Sigmoid colon (tissue), 7 donors: Measurements from ENCODE around the gene AUTS2. TPM values are rescaled to one million over a fixed set of nuclear protein-coding genes. Genes with fewer than 3 reads are reported as not detected.

Source experiments
- DNase-seq: peaks from one replicate; pipeline ENCODE4 v3.0.0-alpha.2; 2019
- H3K27ac ChIP-seq, 4 donors: fragments of 200-600 bp; sonication (generic); one replicate each; pipeline ENCODE4 v1.5.1; 2016 to 2019; ENCODE audit warnings: mild to moderate bottlenecking in 1 of 4
- H3K27me3 ChIP-seq, 3 donors: fragments of 200-600 bp; sonication (generic); one replicate each; pipeline ENCODE4 v1.5.1; 2019; ENCODE audit warnings: mild to moderate bottlenecking in 1 of 3
- H3K36me3 ChIP-seq, 4 donors: fragments of 200-600 bp; sonication (generic); one replicate each; pipeline ENCODE4 v1.5.1; 2016 to 2019
- H3K4me1 ChIP-seq, 4 donors: fragments of 200-600 bp; sonication (generic); one replicate each; pipeline ENCODE4 v1.5.1; 2017 to 2019
- H3K4me3 ChIP-seq, 4 donors: fragments of 200-600 bp; sonication (generic); one replicate each; pipeline ENCODE4 v1.5.1; 2017 to 2019; ENCODE audit warnings: mild to moderate bottlenecking in 2 of 4, moderate library complexity in 1 of 4
- H3K9me3 ChIP-seq, 4 donors: fragments of 200-600 bp in 3 of 4; sonication (generic) in 3 of 4; one replicate each; pipeline versions ENCODE4 v1.5.1 to v1.6.1; 2013 to 2019
- CTCF ChIP-seq, 4 experiments: fragments of 450-650 bp in 3 of 4; fragments of 200-600 bp in 1 of 4; IDR thresholded peaks; one replicate each; pipeline ENCODE4 v1.5.1; 2016 to 2019; ENCODE audit warnings: antibody characterized with exemption in 4 of 4, mild to moderate bottlenecking in 3 of 4, moderate library complexity in 2 of 4
- EP300 ChIP-seq, 4 donors: sonication (generic); formaldehyde crosslinking; IDR thresholded peaks; one replicate each; pipeline ENCODE4 v1.6.1; 2017; ENCODE audit warnings: antibody characterized with exemption in 4 of 4
- POLR2A ChIP-seq, 2 donors: fragments of 450-650 bp; IDR thresholded peaks; one replicate each; pipeline ENCODE4 v1.6.1; 2016; ENCODE audit warnings: antibody characterized with exemption in 2 of 2, mild to moderate bottlenecking in 2 of 2, moderate library complexity in 2 of 2
- POLR2AphosphoS5 ChIP-seq, 4 donors: sonication (generic); formaldehyde crosslinking; IDR thresholded peaks; one replicate each; pipeline ENCODE4 v1.6.1; 2017; ENCODE audit warnings: antibody characterized with exemption in 4 of 4
- WGBS, 2 donors: extraction: QIAGEN DNeasy Blood & Tissue Kit; methylation state at CpG; one replicate each; pipeline ENCODE4 v1.1.7; 2013; 5-methylcytosine and 5-hydroxymethylcytosine counted together
- intact Hi-C: fragments of 100-400 bp; cut with DNase I; formaldehyde crosslinking; loops from one replicate; pipeline ENCODE4 v1.15.1; 2023
- polyA plus RNA-seq, 3 donors: library from polyadenylated mRNA; stranded (reverse); fragments of 200-250 nt; gene quantifications; one replicate each; pipeline ENCODE4 v1.2.3, GENCODE V29; 2013
- total RNA-seq, 4 donors: library from RNA; depleted of rRNA; stranded (reverse); fragments of >200 nt; gene quantifications; one replicate each; pipeline ENCODE4 v1.1.0, GENCODE V29; 2016
- donor health status: healthy with polysubstance abuse.
- donor health status: Bipolar disorder and iron deficiency.
- donor health status: healthy.

Gene AUTS2
- total and polyA plus RNA-seq, 7 donors, result 3.6 to 55.7 (median 25.5) TPM

- H3K9me3 ChIP-seq, result no peaks in the 10 kb centered on the region
- no peaks in the 10 kb centered on the region for H3K27me3 ChIP-seq
- H3K4me1 ChIP-seq, result no peaks in the 10 kb centered on the region
- 86 to 94% methylated on average over 5 of the region's 5 CpGs for WGBS, 2 donors
- H3K36me3 ChIP-seq, result no peaks in the 10 kb centered on the region
- TF ChIP-seq EP300 (IDR thresholded peaks at IDR 0.05) (no peak), CTCF (IDR thresholded peaks at IDR 0.05) (no peak), POLR2AphosphoS5 (IDR thresholded peaks at IDR 0.05) (no peak), POLR2A (IDR thresholded peaks at IDR 0.05) (no peak)
- no peak for DNase-seq
- intact Hi-C loops, result no loop called here
- H3K4me3 ChIP-seq, result no peak overlapping the region
- no peak overlapping the region for H3K27ac ChIP-seq
Observed at GRCh38 chr7:70632400-70632799, 1034.1 kb downstream of the AUTS2 start.

GRCh38 chr7:70634071-70634470, 1035.8 kb downstream of the AUTS2 start:
- H3K36me3 ChIP-seq, result no peaks in the 10 kb centered on the region
- no peak for DNase-seq
- no peaks in the 10 kb centered on the region for H3K9me3 ChIP-seq
- TF ChIP-seq CTCF (IDR thresholded peaks at IDR 0.05), result no peak
- TF ChIP-seq POLR2A (IDR thresholded peaks at IDR 0.05), result no peak
- TF ChIP-seq POLR2AphosphoS5 (IDR thresholded peaks at IDR 0.05), result no peak
- TF ChIP-seq EP300 (IDR thresholded peaks at IDR 0.05), result no peak
- H3K4me1 ChIP-seq, result peaks cover 0 to 9% (median 0%) of the 10 kb centered on the region in 4 donors
- H3K4me3 ChIP-seq, result no peak overlapping the region
- WGBS, 2 donors, result 96 to 98% methylated on average over 8 of the region's 8 CpGs
- intact Hi-C loops, result no loop called here
- H3K27ac ChIP-seq, result no peak overlapping the region
- no peaks in the 10 kb centered on the region for H3K27me3 ChIP-seq

DNA sequence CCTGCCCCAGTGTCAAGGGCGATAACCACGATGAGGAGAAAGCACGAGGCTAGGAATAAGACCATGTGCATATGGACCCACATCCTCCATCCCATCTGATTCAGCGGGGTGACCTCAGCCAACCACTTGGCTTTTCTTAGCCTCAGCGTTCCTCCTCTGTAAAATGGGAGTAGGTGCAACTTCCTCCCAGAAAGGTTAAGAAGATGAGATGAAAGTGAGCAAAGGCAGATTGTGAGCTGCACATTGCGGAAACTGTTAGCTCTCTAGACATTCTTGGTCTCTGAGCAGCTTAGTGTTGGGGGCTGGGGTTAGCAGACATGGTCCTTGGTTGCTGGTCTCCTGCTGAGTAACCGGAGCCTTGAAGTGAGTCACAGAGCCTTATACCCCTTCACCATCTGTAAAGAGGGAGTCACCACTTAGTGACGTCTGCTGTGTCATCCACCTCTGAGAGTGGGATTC, 1036.4 kb downstream of the AUTS2 start:
- no peak for DNase-seq
- no peaks in the 10 kb centered on the region for H3K36me3 ChIP-seq
- H3K27ac ChIP-seq, result no peak overlapping the region
- H3K27me3 ChIP-seq, result no peaks in the 10 kb centered on the region
- 94 to 95% methylated on average over 8 of the region's 8 CpGs for WGBS, 2 donors
- no peaks in the 10 kb centered on the region for H3K9me3 ChIP-seq
- H3K4me3 ChIP-seq, result no peak overlapping the region
- TF ChIP-seq EP300 (IDR thresholded peaks at IDR 0.05), result no peak
- TF ChIP-seq POLR2A (IDR thresholded peaks at IDR 0.05), result no peak
- TF ChIP-seq CTCF (IDR thresholded peaks at IDR 0.05), result no peak
- no peak for TF ChIP-seq POLR2AphosphoS5 (IDR thresholded peaks at IDR 0.05)
- intact Hi-C loops, result no loop called here
- peaks cover 0 to 9% (median 0%) of the 10 kb centered on the region in 4 donors for H3K4me1 ChIP-seq

- intact Hi-C loops, result no loop called here
- 86 to 95% methylated on average over 1 of the region's 1 CpG for WGBS, 2 donors
- Histone ChIP-seq H3K27me3 (no peaks in the 10 kb centered on the region), H3K36me3 (no peaks in the 10 kb centered on the region), H3K4me3 (no peak overlapping the region), H3K27ac (no peak overlapping the region), H3K9me3 (no peaks in the 10 kb centered on the region), H3K4me1 (peaks cover 0 to 9% (median 0%) of the 10 kb centered on the region in 4 donors)
- DNase-seq, result no peak
- no peak for TF ChIP-seq POLR2A (IDR thresholded peaks at IDR 0.05)
- TF ChIP-seq CTCF (IDR thresholded peaks at IDR 0.05), result no peak
- TF ChIP-seq EP300 (IDR thresholded peaks at IDR 0.05), result no peak
- TF ChIP-seq POLR2AphosphoS5 (IDR thresholded peaks at IDR 0.05), result no peak
Observed at GRCh38 chr7:70635633-70636032, 1037.4 kb downstream of the AUTS2 start.

DNA sequence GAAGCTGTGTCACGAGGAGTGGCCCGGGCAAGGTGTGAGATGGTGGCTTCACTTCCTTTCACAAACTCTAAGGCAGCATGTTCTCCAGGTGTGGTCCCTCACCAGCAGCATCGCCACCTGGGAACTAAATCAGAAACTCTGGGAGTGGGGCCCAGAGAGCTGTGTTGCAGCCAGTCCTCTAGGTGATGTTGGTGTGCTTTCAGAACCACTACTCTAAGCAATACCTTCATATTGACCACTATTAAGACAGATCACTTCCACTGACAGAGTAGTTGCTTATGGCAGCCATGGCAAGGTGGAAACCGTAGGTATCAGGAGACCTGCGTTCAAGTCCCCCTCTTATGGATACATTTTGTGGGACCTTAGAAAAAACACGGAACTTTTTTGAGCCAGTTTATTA, 1037.9 kb downstream of the AUTS2 start:
- Histone ChIP-seq H3K27me3 (no peaks in the 10 kb centered on the region), H3K4me1 (peaks cover 0 to 9% (median 0%) of the 10 kb centered on the region in 4 donors), H3K9me3 (no peaks in the 10 kb centered on the region), H3K36me3 (no peaks in the 10 kb centered on the region), H3K27ac (no peak overlapping the region), H3K4me3 (no peak overlapping the region)
- intact Hi-C loops, result no loop called here
- TF ChIP-seq EP300 (IDR thresholded peaks at IDR 0.05) (no peak), POLR2AphosphoS5 (IDR thresholded peaks at IDR 0.05) (no peak), POLR2A (IDR thresholded peaks at IDR 0.05) (no peak), CTCF (IDR thresholded peaks at IDR 0.05) (no peak)
- DNase-seq, result no peak
- 96 to 97% methylated on average over 6 of the region's 6 CpGs for WGBS, 2 donors
